HG03175 (cell line): ENCODE results near the gene ACP3.
"Not testable (repeated sequence)": the region's sequence is repeated elsewhere in the genome, so short reads cannot be mapped to it uniquely, and the experiment has no call there.

Experiments used
- ATAC-seq: cut with Tn5 transposase; IDR thresholded peaks from one replicate; pipeline ENCODE4 v1.9.1; 2021; ENCODE audit warnings: mild to moderate bottlenecking, moderate library complexity; ENCODE audit not compliant: unreplicated experiment

The ACP3 gene

GRCh38 chr3:132354916-132355702 lies 37.9 kb downstream of the ACP3 start:
- ATAC-seq, result no peak

- no peak for ATAC-seq
Measured at GRCh38 chr3:132356568-132356967, 39.4 kb downstream of the ACP3 start.

GRCh38 chr3:132360717-132361116 lies 43.5 kb downstream of the ACP3 start:
- no peak for ATAC-seq

GRCh38 chr3:132362329-132362728 lies 45.1 kb downstream of the ACP3 start:
- no peak for ATAC-seq

- no peak for ATAC-seq
Measured at GRCh38 chr3:132368515-132368914, 51.3 kb downstream of the ACP3 start.

- no peak for ATAC-seq
Measured at GRCh38 chr3:132368962-132369361, 51.8 kb downstream of the ACP3 start.

GRCh38 chr3:132376945-132377354 lies 59.7 kb downstream of the ACP3 start:
- not testable (repeated sequence) for ATAC-seq

- ATAC-seq, result no peak
Measured at GRCh38 chr3:132378048-132378762, 61.0 kb downstream of the ACP3 start.

- no peak for ATAC-seq
Measured at GRCh38 chr3:132378846-132379245, 61.6 kb downstream of the ACP3 start.

- no peak for ATAC-seq
Measured at GRCh38 chr3:132380920-132381319, 63.7 kb downstream of the ACP3 start.

GRCh38 chr3:132381348-132381944 lies 64.2 kb downstream of the ACP3 start:
- no peak for ATAC-seq

- ATAC-seq, result no peak
Measured at GRCh38 chr3:132382267-132382666, 65.1 kb downstream of the ACP3 start.

- ATAC-seq, result no peak
Measured at GRCh38 chr3:132382688-132383194, 65.5 kb downstream of the ACP3 start.

GRCh38 chr3:132386259-132386658 lies 69.1 kb downstream of the ACP3 start:
- no peak for ATAC-seq

GRCh38 chr3:132392675-132393074 lies 75.5 kb downstream of the ACP3 start:
- ATAC-seq, result not testable (repeated sequence)

GRCh38 chr3:132394320-132394719 lies 77.1 kb downstream of the ACP3 start:
- ATAC-seq, result no peak

GRCh38 chr3:132395126-132395525 lies 77.9 kb downstream of the ACP3 start:
- no peak for ATAC-seq

GRCh38 chr3:132396255-132396654 lies 79.0 kb downstream of the ACP3 start:
- no peak for ATAC-seq

GRCh38 chr3:132396776-132397175 lies 79.6 kb downstream of the ACP3 start:
- not testable (repeated sequence) for ATAC-seq

- ATAC-seq, result no peak
Measured at GRCh38 chr3:132399054-132399929, 82.1 kb downstream of the ACP3 start.

- no peak for ATAC-seq
Measured at GRCh38 chr3:132401255-132401654, 84.0 kb downstream of the ACP3 start.
